GM12872 (cell line): ENCODE data around the gene SUB1.

ENCODE experiments used
- TF ChIP-seq, protein P1 (sequence below): IDR thresholded peaks from 3 replicates; pipeline ENCODE4 v1.5.1; 2011; ENCODE audit warnings: low read depth, mild to moderate bottlenecking, low read length, moderate library complexity; ENCODE audit not compliant: insufficient read depth

Gene SUB1

DNA sequence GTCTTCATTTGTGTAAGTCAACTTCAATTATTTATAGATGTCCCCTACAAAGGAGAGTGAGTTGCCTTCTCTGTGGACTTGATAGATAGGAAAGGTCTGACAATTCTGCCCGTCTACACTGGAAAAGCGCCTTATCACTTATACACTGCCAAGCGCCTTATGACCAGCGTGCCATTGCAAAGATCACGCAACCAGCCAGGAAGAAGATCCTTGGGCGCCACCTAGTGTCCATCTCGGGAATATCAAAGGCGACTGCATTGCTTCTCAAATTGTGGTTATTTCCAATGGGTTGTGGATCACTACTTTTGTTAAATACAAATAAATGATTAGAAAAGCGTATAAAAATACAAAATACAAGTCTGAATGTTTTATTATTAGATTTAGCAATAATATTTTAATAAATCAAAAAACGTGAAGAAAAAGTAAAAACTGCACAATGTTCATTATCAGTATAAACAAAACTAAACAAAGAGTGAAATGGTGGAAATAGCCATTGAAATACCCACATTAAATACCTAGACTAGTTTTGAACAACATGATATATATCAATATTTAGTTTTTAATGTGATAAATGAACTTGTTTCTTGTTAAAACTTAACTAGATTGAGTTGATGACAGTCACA is 27.8 kb downstream of the SUB1 start:
- TF ChIP-seq, protein P1, sequence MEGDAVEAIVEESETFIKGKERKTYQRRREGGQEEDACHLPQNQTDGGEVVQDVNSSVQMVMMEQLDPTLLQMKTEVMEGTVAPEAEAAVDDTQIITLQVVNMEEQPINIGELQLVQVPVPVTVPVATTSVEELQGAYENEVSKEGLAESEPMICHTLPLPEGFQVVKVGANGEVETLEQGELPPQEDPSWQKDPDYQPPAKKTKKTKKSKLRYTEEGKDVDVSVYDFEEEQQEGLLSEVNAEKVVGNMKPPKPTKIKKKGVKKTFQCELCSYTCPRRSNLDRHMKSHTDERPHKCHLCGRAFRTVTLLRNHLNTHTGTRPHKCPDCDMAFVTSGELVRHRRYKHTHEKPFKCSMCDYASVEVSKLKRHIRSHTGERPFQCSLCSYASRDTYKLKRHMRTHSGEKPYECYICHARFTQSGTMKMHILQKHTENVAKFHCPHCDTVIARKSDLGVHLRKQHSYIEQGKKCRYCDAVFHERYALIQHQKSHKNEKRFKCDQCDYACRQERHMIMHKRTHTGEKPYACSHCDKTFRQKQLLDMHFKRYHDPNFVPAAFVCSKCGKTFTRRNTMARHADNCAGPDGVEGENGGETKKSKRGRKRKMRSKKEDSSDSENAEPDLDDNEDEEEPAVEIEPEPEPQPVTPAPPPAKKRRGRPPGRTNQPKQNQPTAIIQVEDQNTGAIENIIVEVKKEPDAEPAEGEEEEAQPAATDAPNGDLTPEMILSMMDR = peak; percentile 84

DNA sequence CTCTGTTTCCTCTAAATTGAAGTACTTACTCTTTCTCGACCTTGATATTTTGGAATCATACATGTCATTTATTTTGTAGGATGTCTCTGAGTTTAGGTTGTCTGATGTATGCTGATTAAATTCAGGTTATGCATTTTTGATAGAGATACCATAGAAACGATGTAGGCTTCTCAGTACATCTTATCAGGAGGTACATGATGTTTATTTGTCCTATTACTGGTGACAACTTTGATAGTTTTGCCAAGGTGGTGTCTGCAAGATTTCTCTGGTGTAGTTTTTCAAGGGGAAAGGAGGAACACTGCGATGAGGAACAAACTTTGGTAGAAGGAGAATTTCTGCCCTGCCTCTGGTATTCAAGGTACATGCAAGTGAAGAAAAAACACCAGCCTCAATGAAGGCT is 29.9 kb downstream of the SUB1 start:
- TF ChIP-seq, protein P1 = no peak

DNA sequence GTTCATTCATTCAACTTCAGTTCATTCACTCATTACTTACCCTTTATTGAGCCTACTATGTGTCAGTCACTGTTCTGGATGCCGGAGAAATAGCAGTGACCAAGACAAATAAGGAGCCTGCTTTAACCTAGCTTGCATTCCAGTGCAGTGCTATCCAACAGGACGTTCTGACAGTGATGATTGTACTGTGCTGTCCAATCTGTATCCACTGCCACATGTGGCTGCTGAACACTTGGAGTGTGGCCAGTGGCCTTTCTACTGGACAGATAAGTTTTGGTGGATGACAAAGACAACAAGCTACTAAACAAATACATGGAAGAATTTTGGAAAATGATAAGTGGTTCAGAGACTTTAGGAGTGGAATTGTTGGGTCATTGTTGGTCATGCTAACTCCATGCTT is 33.6 kb downstream of the SUB1 start:
- TF ChIP-seq, protein P1 = no peak

DNA sequence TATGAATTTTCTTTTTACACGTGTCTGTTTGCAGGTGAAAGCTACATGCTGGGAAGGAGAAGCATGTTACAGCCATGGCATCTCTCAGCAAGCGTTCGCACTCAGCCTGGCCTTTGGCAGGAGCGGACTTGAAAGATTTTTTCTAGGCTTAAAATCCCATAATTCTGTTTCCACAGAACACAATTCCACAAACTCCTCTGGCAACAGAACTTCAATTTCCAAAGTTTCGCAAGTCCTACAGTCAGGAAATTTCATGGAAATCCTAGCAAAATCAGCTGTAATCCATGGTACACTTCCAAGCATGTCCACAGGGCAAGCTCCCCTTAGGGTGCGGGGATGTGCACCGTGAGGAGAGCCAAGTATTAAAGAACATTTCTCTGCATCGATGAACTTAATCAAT is 35.9 kb downstream of the SUB1 start:
- TF ChIP-seq, protein P1 = no peak

DNA sequence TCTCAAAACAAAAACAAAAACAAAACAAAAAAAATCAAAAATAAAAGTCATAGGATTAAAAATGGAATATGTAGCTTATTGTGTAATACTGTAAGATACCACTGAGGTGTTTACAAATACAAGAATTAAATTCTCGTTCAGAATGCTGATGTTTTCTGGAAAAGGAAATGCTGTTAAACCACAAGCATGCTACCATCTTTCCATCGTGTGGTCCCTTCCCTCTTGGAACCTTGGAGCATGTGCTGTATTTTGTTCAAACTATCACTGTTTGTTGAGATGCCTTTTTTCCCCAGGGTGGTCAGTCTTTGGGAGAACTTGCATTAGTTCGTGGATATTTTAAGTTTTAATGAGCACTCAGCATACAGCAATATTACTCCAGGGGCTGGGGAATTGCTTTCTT is 39.7 kb downstream of the SUB1 start:
- TF ChIP-seq, protein P1 = no peak

DNA sequence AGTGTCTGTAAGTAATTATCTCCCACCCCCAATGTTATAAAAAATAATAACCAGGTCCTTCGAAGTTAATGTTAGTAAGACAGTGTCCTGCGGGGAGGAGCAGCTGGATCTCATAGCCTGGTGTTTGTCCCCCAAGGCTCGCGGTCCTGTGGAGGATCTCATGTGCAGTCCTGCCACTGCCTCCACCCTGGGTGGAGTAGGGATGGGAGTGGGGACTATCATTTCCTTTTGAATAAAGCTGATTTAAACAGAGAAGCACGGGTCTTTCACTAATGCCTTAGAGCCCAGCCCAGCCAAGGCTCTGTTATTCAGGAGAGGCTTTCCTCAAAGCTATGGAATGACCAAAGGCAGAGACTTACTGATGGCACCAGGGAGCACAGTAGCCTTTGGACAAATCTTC is 40.2 kb downstream of the SUB1 start:
- TF ChIP-seq, protein P1 = no peak

DNA sequence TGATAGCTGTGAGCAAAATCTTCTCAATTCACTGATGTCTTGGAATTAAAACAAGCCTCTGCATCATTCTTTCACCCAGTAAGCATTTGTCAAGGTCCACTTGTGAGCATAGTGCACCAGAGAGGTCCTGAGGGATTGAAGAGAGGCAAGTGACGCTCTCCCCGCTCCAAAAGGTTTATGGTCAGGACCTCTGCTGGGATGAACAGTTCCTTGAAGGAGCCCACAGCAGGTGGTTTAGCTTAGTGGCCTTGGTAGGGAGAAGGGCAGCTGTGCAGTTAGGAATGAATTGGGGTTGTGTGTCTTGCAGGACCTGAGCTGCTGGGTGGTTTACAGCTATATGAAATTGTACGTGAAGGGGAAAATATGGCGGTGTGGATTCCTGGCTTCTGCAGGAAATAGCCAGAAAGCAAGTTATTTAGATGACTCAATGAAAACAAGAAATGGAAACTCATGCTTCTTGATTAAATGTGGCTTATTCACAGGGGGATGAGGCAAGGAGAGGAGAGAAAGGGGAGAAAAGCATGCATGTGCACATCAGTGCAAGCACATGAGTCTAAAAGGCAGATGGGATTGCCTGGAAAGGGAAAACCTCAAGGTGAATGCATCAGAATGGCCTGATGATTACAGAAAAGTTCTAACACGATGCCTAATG is 42.0 kb downstream of the SUB1 start:
- TF ChIP-seq, protein P1 = no peak
